VCaP (cell line): ENCODE data around the gene DUSP1.

ENCODE experiments used
- H3K27ac ChIP-seq: fragments of 450-650 bp; 2 replicates; pipeline ENCODE4 v1.5.1; 2017
- TF ChIP-seq, protein P1 (sequence below): fragments of 450-650 bp; conservative IDR thresholded peaks from 2 replicates; pipeline ENCODE4 v1.5.1; 2017; ENCODE audit warnings: mild to moderate bottlenecking, moderate library complexity

The DUSP1 gene

DNA sequence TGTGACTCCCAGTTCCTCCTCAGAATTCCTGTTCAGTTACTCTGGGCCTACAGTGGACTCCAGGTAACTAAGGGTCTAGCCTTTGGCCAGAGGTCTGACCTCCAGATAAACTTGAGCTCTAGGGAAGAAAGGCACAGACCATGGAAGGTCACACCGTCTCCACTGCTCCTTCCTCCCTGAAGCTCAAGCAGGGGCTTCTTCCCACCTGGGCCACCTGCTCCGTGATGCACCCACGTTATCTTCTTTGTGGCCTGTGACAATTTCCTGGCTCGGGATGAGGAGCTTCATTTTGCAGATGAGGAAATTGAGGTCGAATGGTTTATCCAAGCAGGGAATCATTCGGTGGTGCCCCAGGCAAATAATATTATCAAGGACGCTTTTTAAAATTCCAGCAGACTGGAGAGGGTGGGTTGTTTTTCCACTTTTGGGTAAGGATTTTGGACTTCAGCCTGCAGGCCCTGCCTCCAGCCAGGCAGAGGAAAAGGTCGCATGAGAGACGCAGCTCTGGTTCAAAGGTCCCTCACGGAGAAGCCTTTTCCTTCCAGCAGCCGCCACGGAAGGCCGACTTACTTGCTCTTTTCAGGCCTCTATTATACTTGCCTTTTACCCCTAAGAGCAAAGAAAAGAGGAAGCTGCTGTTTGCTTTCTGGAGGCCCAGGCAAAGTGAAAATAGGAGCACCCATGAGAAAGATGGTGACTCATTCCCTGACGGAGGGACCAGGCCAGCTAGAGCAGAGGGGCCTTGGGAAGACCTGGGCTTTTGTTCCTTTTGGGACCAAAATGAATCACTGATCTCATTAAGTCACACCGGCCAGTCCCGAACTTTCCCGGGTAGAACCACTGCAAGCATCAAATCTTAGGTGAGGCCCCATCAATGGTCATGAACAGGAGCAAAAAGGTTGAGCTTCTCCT lies 22.8 kb upstream of the DUSP1 start:
- H3K27ac ChIP-seq, result no peak overlapping the region
- TF ChIP-seq, protein P1, sequence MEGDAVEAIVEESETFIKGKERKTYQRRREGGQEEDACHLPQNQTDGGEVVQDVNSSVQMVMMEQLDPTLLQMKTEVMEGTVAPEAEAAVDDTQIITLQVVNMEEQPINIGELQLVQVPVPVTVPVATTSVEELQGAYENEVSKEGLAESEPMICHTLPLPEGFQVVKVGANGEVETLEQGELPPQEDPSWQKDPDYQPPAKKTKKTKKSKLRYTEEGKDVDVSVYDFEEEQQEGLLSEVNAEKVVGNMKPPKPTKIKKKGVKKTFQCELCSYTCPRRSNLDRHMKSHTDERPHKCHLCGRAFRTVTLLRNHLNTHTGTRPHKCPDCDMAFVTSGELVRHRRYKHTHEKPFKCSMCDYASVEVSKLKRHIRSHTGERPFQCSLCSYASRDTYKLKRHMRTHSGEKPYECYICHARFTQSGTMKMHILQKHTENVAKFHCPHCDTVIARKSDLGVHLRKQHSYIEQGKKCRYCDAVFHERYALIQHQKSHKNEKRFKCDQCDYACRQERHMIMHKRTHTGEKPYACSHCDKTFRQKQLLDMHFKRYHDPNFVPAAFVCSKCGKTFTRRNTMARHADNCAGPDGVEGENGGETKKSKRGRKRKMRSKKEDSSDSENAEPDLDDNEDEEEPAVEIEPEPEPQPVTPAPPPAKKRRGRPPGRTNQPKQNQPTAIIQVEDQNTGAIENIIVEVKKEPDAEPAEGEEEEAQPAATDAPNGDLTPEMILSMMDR, result no peak

DNA sequence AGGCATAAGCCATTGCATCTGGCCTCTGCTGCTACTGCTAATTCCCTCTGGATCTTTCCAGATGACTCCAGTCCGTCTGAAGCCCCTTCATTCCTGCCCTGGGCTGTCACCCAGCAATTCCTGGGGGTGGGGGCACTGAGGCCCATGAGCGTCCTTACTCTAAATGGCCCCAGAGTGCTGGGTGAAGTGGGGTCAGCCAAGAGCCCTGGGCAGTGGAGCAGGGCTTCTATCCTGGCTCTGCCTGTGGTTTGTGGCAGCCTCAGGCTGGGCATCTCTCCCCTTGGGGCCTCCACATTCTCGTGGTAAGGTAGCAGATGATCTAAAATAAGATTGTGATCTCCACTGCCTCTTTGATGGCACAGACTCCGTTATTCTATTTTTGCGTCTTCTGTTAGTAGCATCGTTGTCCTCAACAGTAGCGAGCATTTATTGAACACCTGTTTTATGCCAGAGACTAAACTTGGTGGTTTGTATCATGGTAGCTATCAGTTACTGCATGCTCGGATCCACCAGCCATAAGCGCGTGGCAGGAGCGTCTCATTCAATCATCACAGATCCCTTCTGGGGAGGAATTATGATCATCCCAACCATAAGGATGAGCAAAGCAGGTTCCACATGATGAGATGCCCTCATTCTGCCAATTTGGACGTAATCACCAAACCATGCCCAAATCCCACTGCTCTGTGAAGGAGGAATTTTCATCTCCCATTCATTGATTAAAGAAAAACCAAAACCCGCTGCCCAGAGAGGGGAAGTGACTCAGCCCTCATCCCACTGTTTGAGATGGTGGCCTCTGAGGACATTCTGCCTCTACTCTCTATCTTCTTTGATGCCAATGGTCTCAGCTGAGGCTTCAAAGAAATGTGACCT lies 21.9 kb upstream of the DUSP1 start:
- TF ChIP-seq, protein P1, result no peak
- H3K27ac ChIP-seq, result no peak overlapping the region

DNA sequence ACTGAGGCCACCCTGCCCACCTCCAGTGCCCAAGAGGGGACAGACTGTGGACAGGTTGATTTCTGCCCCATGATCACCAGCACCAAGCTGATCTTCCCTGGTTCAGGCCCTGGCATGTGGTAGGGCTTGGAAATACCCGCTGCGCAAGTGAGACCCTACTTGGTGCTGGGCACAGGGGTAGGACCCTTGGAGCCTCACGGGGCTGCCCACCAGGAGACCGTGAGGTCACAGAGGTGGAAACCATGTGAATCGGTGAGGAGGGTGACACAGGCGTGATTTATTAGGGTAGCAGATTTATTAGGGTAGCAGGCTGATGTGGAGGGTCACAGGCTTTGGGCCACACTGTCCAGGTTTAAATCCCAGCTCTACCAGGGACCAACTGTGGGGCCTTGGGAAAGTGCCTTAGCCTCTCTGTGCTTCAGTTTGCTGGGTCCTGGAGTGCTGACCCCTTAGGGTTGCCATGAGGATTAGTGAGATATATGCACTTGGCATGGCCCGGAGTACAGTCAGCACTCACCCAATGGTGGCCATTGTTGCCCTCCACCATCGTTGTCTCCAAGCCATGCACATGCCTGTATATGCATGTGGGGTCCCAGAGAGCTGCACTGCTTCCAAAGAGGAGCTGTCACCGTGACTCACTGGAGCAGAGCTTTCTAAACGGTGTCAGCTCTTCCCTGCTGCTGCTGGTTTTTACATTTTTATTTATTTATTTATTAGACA lies 20.9 kb upstream of the DUSP1 start:
- no peak overlapping the region for H3K27ac ChIP-seq
- TF ChIP-seq, protein P1, result no peak

DNA sequence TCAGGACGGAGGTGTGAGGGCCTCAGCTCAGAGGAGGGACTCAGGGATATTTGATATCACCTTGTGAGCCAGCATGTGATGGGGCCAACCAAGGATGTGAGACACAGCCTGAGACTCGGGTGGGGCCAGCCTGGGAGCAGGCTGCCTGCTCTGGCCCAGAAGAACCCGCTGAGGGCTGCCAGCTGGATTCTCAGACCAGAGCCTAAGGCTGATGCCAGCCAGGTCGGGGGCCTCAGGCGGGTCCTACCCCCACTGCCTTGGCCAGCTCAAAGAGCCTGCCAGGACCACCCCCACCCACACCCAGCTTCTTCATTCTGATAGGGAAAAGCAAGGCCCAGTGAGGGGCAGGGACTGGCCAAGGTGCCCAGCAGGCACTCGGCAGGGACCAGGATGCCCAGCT lies 20.3 kb upstream of the DUSP1 start:
- H3K27ac ChIP-seq, result no peak overlapping the region
- TF ChIP-seq, protein P1, result no peak

DNA sequence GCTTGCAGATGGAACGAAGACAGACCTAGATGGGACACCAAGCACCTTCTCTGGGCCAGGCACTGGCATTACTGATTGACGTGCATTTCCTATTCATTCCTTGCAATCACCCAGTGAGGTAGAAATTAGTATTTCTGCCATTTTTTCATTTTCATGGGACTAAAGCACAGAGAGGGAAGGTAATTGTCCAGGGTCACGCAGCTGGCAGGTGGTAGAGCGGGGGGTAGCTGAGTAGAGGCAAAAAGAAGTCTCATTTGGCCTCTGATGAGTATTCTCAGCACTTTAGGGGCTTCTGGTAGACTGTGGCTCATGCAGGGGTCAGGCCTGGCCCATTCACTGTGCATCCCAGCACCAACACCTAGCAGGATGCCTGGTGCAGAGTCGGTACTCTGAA lies 19.5 kb upstream of the DUSP1 start:
- TF ChIP-seq, protein P1, result no peak
- no peak overlapping the region for H3K27ac ChIP-seq

DNA sequence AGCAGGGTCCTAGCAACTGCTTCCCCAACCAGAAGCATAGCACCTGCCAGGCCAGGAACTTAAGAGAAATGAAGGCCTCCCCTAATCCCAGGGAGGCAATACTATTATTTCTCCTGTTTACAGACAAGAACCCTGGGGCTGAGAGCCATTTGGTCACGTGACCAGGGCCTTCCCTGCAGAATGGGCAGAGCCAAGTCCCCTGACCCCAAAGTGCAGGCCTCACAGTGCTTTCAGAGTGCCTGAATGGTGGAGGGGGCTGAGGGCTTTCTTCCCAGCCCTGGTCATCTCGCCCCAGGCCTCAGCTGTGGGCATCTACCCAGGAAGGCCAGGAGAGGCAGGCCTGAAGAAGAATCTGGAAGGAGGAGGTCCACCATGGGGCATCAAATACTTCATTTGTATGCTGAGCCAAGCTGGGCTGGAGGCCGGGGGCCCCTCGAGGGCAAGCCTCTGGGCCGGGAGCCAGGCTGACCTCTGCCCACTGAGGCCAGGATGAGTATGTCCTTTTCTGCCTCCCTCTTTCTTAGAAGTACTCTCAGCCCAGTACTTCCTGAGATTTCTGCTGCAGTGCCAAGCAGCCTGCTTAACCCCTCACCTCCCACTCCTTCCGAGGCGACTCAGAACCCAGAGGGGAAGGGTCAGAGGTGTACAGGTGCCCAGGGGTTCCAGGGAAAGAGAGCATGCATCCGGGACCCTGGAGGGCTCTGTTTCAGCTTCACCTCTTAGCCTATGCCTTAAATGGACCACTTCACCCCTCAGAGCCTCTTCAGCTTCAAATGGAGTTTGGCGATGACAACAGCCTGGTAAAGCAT lies 18.9 kb upstream of the DUSP1 start:
- H3K27ac ChIP-seq, result no peak overlapping the region
- TF ChIP-seq, protein P1, result no peak
